ENCODE data around the gene SEC63.
"Not testable (repeated sequence)": the region's sequence is repeated elsewhere in the genome, so short reads cannot be mapped to it uniquely, and the experiment has no call there.

Gene SEC63

GRCh38 chr6:107932580-107932979, 25.4 kb downstream of the SEC63 start:
- in situ Hi-C loops (cut with HindIII; ENCODE audit: low sequenced_read_pairs), result no loop called here

GRCh38 chr6:107931894-107932293, 26.1 kb downstream of the SEC63 start:
- in situ Hi-C loops (cut with HindIII; ENCODE audit: low sequenced_read_pairs), result no loop called here

DNA sequence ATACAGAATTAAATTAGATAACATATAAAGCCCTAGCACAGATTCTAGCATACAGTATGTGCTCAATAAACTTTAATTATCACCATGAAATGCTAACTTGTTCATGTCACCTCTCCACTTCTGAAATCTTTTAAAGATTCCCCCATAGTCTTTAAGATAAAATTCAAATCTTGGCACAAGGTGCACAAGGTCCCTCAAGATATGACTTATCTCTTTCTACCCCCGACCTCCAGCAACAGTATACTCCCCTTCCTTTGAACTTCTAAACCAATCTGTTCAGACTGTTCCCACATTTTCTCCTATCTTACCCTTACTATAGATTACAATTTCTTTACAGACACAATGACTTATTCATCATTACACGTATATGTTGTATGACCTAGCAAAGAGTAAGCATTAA, 29.0 kb downstream of the SEC63 start:
- in situ Hi-C loops (cut with HindIII; ENCODE audit: low sequenced_read_pairs), result no loop called here

DNA sequence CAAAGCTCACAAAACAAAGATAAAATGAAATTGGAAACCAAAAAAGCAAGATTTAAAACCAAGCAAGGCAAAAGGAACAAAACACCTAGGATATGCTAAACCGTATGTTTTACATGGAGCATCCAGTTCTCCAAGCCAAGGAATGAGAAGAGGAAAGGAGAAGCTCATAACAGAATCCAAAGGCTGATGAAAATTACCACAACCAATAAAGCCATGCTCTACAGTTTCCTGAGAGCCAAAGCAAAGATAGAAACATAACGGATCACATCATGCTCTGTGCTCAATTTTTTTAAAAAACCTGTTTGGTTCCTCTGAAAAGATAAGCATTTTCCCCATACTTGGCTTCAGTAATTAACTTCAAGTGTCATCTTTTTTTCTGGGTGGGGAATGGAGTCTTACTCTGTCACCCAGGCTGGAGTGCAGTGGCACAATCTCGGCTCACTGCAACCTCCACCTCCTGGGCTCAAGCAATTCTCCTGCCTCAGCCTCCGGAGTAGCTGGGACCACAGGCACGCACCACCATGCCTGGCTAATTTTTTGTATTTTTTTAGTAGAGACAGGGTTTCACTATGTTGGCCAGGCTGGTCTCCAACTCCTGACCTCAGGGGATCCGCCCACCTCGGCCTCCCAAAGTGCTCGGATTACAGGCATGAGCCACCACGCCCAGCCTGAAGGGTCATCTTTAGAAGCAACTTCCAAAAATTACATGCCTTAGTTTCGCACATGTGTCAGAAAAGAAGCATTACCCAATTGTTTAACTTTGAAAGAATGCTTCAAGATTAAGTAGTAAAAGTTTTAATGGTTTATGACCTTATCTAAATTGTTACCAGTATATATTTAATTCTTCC, 31.1 kb downstream of the SEC63 start:
- in situ Hi-C loops (cut with HindIII; ENCODE audit: low sequenced_read_pairs), result not testable (repeated sequence)

DNA sequence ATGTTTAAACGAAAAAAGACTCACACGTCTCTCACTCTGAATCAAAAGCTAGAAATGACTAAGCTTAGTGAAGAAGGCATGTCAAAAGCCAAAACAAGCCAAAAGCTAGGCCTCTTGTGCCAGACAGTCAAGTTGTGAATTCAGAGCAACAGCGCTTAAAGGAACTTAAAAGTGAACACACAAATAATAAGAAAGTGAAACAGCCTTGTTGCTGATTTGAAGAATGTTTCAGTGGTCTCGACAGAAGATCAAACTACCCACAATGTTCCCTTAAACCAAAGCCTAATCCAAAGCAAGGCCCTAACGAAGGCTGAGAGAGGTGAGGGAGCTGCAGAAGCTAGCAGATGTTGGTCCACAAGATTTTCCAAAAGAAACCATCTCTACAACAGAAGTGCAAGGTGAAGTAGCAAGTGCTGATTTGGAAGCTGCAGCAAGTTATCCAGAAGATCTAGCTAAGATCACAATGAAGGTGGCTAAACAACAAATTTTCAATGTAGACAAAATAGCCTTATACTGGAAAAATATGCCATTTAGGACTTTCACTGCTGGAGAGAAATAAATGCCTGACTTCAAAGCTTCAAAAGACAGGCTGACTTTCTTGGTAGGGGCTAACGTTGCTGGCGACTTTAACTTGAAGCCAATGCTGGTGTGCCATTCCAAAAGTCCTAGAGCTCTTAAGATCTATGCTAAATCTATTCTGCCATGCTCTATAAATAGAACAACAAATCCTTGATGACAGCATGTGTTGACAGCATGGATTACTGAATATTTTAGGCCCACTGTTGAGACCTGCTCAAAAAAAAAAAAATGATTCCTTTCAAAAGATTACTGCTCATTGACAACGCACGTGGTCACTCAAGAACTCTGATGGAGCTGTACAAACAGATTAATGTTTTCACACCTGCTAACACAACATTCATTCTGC, 40.3 kb downstream of the SEC63 start:
- in situ Hi-C loops (cut with HindIII; ENCODE audit: low sequenced_read_pairs), result no loop called here

DNA sequence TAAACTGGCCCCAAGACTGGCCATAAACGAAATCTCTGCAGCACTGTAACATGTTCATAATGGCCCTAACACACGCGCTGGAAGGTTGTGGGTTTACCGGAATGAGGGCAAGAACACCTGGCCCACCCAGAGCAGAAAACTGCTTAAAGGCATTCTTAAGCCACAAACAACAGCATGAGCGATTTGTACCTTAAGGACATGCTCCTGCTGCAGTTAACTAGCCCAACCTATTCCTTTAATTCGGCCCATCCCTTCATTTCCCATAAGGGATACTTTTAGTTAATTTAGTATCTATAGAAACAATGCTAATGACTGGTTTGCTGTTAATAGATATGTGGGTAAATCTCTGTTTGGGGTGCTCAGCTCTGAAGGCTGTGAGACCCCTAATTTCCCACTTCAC, 41.0 kb downstream of the SEC63 start:
- in situ Hi-C loops (cut with HindIII; ENCODE audit: low sequenced_read_pairs), result not testable (repeated sequence)

- in situ Hi-C loops (cut with HindIII; ENCODE audit: low sequenced_read_pairs), result no loop called here
These were observed 46.3 kb downstream of the SEC63 start for GRCh38 chr6:107911692-107912091.

DNA sequence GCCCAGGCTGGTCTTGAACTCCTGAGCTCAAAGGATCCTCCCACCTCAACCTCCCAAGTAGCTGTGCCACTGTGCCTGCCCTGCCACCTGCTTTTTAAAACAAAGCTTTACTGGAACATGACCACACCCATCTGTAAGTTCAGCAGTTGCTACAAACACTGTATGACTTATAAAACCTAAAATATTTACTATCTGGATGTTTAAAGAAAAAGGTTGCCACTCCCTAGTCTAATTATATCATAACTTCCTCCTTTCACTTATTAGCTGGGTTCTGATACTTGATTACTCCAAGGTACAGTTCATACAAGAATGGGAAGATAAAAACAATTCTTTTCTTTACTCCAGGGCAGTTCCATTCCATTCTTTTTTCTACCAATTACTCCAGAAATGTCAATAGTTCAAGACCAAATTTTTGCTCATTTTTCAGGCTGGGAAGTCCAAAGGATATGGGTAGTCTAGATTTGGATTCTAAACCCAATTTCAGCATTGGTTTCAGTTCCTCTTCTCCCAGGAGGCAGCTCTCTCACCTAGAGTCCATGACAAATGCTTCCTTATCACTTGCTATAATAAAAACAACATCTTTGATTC, 63.1 kb downstream of the SEC63 start:
- in situ Hi-C loops (cut with HindIII; ENCODE audit: low sequenced_read_pairs), result no loop called here

DNA sequence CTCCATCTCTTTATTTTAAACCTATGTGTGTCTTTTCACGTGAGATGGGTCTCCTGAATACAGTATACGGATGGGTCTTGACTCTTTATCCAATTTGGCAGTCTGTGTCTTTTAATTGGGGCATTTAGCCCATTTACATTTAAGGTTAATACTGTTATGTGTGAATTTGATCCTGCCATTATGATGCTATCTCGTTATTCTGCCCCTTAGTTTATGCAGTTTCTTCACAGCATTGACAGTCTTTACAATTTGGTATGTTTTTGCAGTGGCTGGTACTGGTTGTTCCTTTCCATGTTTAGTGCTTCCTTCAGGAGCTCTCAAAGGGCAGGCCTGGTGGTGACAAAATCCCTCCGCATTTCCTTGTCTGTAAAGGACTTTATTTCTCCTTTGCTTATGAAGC, 67.6 kb downstream of the SEC63 start:
- in situ Hi-C loops (cut with HindIII; ENCODE audit: low sequenced_read_pairs), result not testable (repeated sequence)

DNA sequence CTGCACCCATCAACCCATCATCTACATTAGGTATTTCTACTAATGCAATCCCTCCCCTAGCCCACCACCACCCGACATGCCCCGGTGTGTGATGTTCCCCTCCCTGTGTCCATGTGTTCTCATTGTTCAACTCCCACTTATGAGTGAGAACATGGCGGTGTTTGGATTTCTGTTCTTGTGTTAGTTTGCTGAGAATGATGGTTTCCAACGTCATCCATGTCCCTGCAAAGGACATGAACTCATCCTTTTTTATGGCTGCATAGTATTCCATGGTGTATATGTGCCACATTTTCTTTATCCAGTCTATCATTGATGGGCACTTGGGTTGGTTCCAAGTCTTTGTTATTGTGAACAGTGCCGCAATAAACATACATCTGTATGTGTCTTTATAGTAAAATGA, 72.1 kb downstream of the SEC63 start:
- in situ Hi-C loops (cut with HindIII; ENCODE audit: low sequenced_read_pairs), result not testable (repeated sequence)

- in situ Hi-C loops (cut with HindIII; ENCODE audit: low sequenced_read_pairs), result no loop called here
These were observed 78.1 kb downstream of the SEC63 start for GRCh38 chr6:107879941-107880340.

DNA sequence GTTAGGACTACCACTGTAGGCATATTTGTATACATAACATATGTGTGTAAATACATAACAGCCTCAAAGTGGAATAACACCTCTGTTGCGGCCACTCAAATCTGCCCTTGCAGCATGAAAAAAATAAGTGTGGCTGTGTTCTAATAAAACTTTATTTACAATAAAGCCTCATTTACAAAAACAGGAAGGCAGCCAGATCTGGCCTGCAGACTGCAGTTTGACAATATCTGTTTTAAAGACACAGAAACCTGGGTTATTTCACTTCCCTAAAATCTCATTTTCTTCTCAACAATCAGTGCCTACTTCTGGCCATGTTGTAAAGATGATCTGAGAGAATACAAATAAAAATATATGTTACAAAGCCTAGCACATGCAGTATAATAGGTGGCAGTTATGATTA, 80.0 kb downstream of the SEC63 start:
- in situ Hi-C loops (cut with HindIII; ENCODE audit: low sequenced_read_pairs), result no loop called here

GRCh38 chr6:107871976-107872375, 86.0 kb downstream of the SEC63 start:
- in situ Hi-C loops (cut with HindIII; ENCODE audit: low sequenced_read_pairs), result no loop called here

DNA sequence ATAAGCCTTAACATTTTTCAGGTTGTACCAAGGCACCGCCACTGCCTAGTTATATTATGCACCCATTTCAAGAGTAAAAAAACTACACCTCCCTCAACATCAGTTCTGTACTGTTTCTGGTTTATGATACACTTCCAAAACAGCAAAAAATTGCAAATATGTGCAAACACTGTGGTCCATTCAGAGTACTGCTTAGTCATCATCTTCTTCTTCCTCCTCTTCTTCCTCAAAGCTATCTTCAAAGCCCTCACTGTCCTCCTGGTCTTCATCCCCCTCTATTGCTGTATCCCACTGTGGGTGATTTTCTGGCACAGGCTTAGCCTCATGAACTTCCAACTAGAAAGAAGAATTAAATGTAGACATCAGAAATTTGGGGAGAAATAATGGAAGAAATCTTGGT, 86.5 kb downstream of the SEC63 start:
- in situ Hi-C loops (cut with HindIII; ENCODE audit: low sequenced_read_pairs), result not testable (repeated sequence)

GRCh38 chr6:107871016-107871415, 87.0 kb downstream of the SEC63 start:
- in situ Hi-C loops (cut with HindIII; ENCODE audit: low sequenced_read_pairs), result no loop called here

DNA sequence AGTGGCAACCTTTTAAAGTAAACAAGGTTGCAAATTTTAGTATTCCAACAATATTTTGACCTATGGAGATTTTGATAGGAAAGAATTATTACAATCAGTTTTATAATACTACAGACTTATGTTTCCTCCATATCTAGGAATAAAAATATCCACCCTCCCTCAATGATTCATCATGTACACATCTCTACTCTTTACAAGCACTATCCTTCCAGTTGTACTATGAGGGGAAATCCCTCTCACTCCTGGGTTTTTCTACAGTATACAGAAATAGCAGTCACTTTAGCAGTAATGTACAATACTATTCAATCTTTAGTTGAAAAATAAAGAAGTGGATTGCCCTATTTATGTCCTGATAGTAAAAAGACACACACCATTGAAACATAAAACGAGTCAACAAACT, 87.6 kb downstream of the SEC63 start:
- in situ Hi-C loops (cut with HindIII; ENCODE audit: low sequenced_read_pairs), result no loop called here

- in situ Hi-C loops (cut with HindIII; ENCODE audit: low sequenced_read_pairs), result no loop called here
These were observed 88.1 kb downstream of the SEC63 start for GRCh38 chr6:107869871-107870270.

DNA sequence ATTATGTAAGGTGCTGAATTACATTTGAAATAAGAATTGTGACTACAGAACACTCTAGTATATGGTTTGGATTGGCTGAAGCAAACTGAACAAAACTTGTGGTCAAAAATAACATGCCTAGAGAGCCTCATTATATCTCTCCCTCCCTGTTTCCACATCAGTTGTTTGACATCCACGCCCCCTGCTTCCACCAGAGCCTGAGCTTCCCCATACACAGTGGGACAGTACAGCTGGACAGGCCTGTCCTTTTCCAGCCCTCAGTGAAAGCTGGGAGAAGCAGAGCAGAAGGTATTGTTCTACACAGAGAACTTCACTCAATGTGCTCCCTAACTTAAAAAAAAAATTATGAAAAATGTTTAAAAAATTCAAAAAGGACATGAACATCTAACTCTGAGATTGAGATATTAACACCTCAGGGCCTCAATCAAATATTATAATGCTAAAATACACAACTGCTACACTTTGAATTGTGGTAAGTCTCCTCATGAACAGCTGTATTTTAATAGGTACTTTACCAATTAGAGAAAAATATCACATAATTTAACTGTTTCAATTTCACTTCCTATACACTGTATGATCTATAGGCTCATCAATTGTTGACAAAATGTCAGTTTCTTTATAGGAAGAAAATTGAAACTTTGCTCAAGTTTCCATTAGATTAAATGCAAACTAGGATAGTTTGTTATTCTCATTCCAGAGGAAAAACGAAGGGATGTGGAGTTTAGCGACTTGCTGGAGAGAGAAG, 89.0 kb downstream of the SEC63 start:
- in situ Hi-C loops (cut with HindIII; ENCODE audit: low sequenced_read_pairs), result no loop called here

- in situ Hi-C loops (cut with HindIII; ENCODE audit: low sequenced_read_pairs), result no loop called here
These were observed 90.7 kb downstream of the SEC63 start for GRCh38 chr6:107867302-107867615.

GRCh38 chr6:107866606-107867301, 91.3 kb downstream of the SEC63 start:
- in situ Hi-C loops (cut with HindIII; ENCODE audit: low sequenced_read_pairs), result no loop called here

Measured in endothelial cell of hepatic sinusoid (primary cell).